Measurements from ENCODE around the gene FSTL3. TPM values are rescaled to one million over a fixed set of nuclear protein-coding genes. Genes with fewer than 3 reads are reported as not detected.

The FSTL3 gene
- total and polyA plus RNA-seq, 4 donors = 2.2 to 8.4 (median 6.0) TPM

DNA sequence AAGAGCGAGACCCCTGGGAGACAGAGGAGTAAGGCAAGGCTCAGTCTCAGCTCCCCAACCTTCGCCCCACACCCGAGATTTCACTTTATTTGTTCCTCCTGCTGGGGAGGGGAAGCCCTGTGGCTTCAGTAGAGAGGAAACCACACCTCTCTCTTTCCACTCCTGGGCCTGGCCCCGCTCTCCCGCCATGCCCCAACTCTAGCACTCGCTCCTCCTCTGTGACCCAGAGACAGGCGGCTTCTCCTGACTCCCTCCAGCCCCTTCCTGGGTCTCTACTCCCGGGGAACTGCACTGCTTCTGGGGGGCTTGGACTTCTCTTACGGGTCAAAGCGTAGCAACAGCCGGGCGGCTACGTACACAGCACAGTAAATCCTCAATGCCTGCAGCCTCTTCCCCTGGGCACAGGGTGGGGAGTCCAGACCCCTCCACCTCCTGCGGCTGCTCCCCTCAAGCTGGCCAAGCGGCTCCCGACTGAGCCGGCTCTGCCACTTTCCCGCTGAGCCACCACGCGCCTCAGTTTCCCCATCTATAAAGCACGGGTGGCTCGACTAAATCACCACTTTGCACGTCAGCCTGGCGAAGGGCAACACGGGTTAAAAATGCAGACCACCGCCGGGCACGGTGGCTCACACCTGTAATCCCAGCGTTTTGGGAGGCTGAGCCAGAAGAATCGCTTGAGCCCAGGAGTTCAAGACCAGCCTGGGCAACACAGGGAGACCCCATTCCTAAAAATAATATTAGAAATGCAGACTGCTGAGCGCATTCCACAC lies 14.6 kb upstream of the FSTL3 start:
- peak overlapping the region; percentile 80 to 95 (median 92) for H3K4me3 ChIP-seq (ENCODE audit: low read depth in 1 of 3, low read length in 3 of 3)
- no peaks in the 10 kb centered on the region for H3K36me3 ChIP-seq (ENCODE audit: control insufficient read depth in 4 of 4, insufficient read depth in 3 of 4, low read depth in 1 of 4, low read length in 3 of 4)
- H3K27me3 ChIP-seq (ENCODE audit: control insufficient read depth in 4 of 4, insufficient read depth in 4 of 4, low read length in 3 of 4) = no peaks in the 10 kb centered on the region
- no peak for DNase-seq (ENCODE audit: low spot score)
- no peak for TF ChIP-seq MAX (IDR thresholded peaks at IDR 0.05)
- TF ChIP-seq, protein P1, sequence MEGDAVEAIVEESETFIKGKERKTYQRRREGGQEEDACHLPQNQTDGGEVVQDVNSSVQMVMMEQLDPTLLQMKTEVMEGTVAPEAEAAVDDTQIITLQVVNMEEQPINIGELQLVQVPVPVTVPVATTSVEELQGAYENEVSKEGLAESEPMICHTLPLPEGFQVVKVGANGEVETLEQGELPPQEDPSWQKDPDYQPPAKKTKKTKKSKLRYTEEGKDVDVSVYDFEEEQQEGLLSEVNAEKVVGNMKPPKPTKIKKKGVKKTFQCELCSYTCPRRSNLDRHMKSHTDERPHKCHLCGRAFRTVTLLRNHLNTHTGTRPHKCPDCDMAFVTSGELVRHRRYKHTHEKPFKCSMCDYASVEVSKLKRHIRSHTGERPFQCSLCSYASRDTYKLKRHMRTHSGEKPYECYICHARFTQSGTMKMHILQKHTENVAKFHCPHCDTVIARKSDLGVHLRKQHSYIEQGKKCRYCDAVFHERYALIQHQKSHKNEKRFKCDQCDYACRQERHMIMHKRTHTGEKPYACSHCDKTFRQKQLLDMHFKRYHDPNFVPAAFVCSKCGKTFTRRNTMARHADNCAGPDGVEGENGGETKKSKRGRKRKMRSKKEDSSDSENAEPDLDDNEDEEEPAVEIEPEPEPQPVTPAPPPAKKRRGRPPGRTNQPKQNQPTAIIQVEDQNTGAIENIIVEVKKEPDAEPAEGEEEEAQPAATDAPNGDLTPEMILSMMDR (IDR thresholded peaks at IDR 0.05; ENCODE audit: low read depth, low read length, missing input control) = no peak
- TF ChIP-seq HNF4G (IDR thresholded peaks at IDR 0.05) = no peak
- TF ChIP-seq RAD21 (IDR thresholded peaks at IDR 0.05) = no peak
- no peak for TF ChIP-seq GABPA (IDR thresholded peaks at IDR 0.05 in 1 of 2, conservative IDR thresholded peaks at IDR 0.05 in 1 of 2)
- TF ChIP-seq RXRA (IDR thresholded peaks at IDR 0.05) = no peak
- no peak for TF ChIP-seq REST (IDR thresholded peaks at IDR 0.05)
- peak overlapping the region; percentile 68 to 98 for H3K9ac ChIP-seq (ENCODE audit: low read depth in 1 of 2, low read length in 2 of 2)
- peaks cover 28 to 69% (median 53%) of the 10 kb centered on the region in 4 donors for H3K4me1 ChIP-seq (ENCODE audit: control insufficient read depth in 4 of 4, insufficient read depth in 4 of 4, low read length in 3 of 4)
- H3K27ac ChIP-seq (ENCODE audit: low read depth in 1 of 2, low read length in 2 of 2) = peak overlapping the region; percentile 89 to 96
- WGBS = 3% methylated on average over 31 of the region's 31 CpGs
- no peaks in the 10 kb centered on the region for H3K9me3 ChIP-seq (ENCODE audit: control insufficient read depth in 4 of 4, low read length in 3 of 4)

- TF ChIP-seq MAX (IDR thresholded peaks at IDR 0.05) = no peak
- TF ChIP-seq, protein P1 (IDR thresholded peaks at IDR 0.05; ENCODE audit: low read depth, low read length, missing input control) = no peak
- no peak for TF ChIP-seq REST (IDR thresholded peaks at IDR 0.05)
- no peak for TF ChIP-seq SP1 (IDR thresholded peaks at IDR 0.05)
- TF ChIP-seq JUND (IDR thresholded peaks at IDR 0.05) = no peak
- TF ChIP-seq HNF4A (conservative IDR thresholded peaks at IDR 0.05) = no peak
- TF ChIP-seq FOXA2 (IDR thresholded peaks at IDR 0.05) = no peak
- no peak for TF ChIP-seq TAF1 (conservative IDR thresholded peaks at IDR 0.05)
- TF ChIP-seq FOXA1 (IDR thresholded peaks at IDR 0.05) = no peak
- no peak for TF ChIP-seq HNF4G (IDR thresholded peaks at IDR 0.05)
- TF ChIP-seq RXRA (IDR thresholded peaks at IDR 0.05) = no peak
- Histone ChIP-seq H3K36me3 (ENCODE audit: control insufficient read depth in 4 of 4, insufficient read depth in 3 of 4, low read depth in 1 of 4, low read length in 3 of 4) (no peaks in the 10 kb centered on the region), H3K4me1 (ENCODE audit: control insufficient read depth in 4 of 4, insufficient read depth in 4 of 4, low read length in 3 of 4) (peaks cover 25 to 63% (median 47%) of the 10 kb centered on the region in 4 donors), H3K9me3 (ENCODE audit: control insufficient read depth in 4 of 4, low read length in 3 of 4) (no peaks in the 10 kb centered on the region), H3K9ac (ENCODE audit: low read depth in 1 of 2, low read length in 2 of 2) (peak overlapping the region; percentile 68 to 98), H3K4me3 (ENCODE audit: low read depth in 1 of 3, low read length in 3 of 3) (peak overlapping the region; percentile 80 to 95 (median 92)), H3K27ac (ENCODE audit: low read depth in 1 of 2, low read length in 2 of 2) (peak overlapping the region; percentile 89 to 96), H3K27me3 (ENCODE audit: control insufficient read depth in 4 of 4, insufficient read depth in 4 of 4, low read length in 3 of 4) (no peaks in the 10 kb centered on the region)
- DNase-seq (ENCODE audit: low spot score) = peak; percentile 64
- under 1% methylated on average over 81 of the region's 81 CpGs for WGBS
Measured at GRCh38 chr19:662207-662961, 13.8 kb upstream of the FSTL3 start.
